Epidermal melanocyte (primary cell): Measurements from ENCODE around the gene MAMDC4.
"Not testable (repeated sequence)": the region's sequence is repeated elsewhere in the genome, so short reads cannot be mapped to it uniquely, and the experiment has no call there.

Experiments used
- DNase-seq: peaks from one replicate; pipeline ENCODE4 v3.0.0; 2011; ENCODE audit warnings: low spot score; ENCODE audit not compliant: insufficient read length

Gene MAMDC4

DNA sequence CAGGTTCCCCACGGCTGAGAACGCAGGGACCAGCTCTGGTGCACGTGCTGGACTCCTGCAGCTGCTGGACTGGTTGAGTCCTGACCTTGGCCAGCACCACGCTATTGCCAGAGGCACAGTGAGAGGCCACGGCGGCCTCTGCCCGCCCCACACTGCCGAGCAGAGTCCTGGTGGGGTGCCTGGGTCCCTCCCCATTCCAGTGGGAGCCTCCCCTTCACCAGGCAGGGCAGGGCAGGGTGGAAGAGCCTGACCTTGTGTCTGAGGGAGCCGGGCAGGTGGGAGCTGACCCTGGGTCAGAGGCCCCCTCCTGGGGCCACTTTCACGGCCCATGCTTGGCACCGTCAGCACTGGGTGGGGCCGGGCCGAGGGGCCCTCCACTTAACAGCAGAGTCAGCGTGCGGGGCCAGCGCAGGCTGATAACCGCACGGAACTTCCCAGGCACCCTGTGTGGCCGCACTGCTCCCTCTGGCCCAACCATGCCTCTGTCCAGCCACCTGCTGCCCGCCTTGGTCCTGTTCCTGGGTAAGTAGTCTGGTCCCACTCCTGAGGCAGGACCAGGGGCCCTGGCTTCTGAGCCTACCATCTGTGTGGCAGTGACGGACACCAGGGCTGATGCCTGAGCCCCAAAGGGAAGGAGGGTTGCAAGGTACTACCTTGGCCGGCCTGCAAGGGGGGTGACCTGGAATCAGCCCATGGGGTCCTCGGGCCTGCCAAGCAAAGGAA, at the start of gene MAMDC4:
Gene MAMDC4, plus strand, starts transcription at position 406 of the 723 bp plus-strand sequence. Its CDS starts 71 bp downstream, at position 477.
- DNase-seq: no peak

DNA sequence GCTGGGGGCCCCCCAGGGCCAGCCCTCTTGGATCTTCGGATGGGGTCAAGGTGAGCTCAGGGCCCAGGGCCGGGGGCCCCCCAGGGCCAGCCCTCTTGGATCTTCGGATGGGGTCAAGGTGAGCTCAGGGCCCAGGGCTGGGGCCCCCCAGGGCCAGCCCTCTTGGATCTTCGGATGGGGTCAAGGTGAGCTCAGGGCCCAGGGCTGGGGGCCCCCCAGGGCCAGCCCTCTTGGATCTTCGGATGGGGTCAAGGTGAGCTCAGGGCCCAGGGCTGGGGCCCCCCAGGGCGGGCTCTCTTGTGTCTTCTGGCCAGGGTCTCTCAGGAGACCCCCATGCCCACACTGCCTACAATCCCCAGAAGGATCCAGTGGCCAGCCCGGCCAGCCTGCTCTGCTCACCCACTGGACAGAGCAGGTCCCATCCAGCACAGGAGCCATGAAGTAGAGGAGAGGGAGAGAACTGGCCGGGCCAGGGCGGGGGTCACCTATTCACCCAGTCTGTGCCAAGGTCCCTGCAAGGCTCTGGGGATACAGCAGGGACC, 49.1 kb upstream of the MAMDC4 start:
- not testable (repeated sequence) for DNase-seq

DNA sequence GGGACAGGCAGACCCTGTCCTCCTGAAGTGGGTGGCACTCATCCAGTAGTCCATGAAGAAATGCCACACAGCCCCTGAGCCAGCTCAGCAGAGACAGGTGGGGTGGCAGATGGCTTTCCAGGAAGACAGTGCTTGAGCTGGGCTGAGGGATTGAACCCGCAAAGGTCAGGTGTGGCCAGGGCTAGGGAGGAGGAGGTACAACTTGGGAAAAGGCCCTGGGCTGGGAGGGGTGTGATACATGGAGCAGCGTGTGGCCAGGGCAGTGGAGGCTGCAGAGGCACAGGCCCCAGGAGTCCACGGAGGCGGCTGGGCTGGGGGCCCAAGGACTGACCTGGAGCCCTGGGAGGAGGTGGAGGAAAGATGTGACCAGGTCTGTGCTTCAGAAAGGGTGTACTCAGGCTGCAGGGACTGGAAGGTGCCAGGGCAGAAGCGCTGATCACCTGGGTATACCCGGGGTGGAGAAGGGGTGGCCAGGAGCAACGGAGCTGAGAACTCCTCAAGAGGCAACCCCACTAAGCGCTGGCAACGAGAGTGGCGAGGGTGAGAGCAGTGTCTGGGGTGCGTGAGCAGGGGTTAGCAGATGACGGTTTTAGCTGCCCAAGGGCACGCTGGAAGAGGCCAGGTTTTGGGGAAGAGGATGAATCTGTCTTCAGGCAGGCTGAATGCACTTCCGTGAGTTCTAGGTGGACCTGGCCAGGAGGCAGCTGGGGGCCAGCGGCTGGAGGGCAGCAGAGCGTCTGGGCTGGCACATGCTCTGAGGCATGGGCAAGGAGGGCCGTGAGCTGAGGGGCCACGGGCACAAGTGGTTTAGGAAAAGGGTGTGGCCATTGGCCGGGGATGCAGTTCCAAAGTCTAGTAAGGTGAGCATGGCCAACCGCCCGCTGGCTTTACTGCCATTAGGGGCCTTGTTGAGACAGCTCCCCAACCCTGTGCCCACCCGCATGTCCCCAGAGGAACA, 48.3 kb upstream of the MAMDC4 start:
- peak; percentile 7 for DNase-seq

GRCh38 chr9:136804509-136805206, 47.5 kb upstream of the MAMDC4 start:
- peak; percentile 1 for DNase-seq

- DNase-seq: no peak
Observed at GRCh38 chr9:136805207-136805740, 46.9 kb upstream of the MAMDC4 start.

- peak; percentile 9 for DNase-seq
Observed at GRCh38 chr9:136806067-136806466, 46.1 kb upstream of the MAMDC4 start.

DNA sequence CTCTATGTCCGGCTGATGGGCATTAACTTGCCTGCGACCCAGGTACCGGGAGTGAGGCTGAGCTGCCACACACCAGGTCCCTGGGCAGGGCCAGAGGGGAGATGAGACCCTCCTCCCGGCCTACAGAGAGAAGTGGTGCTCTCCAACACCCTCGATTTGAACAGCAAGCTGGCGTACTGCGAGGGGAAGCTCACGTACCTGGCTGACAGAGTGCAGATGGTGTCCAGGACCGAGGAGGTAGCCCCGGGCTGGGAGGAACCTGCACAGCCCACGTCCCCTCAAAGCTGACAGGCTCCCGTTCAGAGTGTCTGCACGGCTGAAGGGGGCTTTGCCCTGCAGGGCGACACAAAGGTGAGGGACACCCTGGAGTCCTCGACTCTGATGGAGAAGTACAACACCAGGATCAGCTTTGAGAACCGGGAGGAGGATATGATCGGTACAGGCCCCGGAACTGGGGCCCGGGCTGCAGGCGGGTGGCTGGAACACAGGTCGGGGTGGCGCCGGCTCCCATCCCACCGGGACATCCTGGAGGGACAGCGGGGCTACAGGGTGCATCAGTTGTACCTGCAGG, 45.4 kb upstream of the MAMDC4 start:
- DNase-seq: peak; percentile 14

DNA sequence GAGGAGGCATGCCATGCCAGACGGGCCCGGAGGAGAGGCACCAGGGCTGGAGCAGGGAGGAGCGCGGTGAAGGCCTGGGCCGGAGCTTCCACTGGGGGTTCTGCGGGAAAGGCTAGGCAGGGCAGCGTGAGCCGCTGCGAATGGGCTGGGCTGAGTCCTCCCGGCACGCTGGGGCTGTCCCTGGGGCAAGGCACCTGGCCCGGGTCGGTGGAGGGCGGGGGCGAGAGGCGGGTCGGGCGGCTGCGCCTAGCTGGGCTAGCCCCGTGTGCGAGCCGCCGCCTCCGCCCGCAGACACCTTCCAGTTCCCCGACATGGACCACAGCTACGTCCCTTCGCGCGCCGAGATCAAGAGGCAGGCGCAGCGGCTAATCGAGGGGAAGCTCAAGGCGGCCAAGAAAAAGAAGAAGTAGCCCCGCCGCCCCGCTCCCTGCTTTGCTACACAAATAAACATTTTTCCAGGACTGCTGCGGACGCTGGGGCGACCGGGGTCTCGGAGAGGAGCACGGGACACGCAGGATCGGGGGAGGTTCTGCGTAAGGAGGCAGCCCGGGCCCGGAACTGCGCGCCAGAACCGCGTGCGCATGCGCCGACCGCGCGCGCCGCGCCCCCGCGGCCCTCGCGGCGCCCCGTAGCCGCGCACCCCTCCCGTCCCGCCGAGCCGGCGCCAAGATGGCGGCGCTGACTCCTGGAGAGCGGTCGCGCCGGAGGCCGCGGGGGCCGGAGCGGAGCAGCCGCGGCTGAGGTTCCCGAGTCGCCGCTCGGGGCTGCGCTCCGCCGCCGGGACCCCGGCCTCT, 44.7 kb upstream of the MAMDC4 start, which contains the start of gene RABL6:
Gene RABL6, plus strand, starts transcription at position 668 of the 794 bp plus-strand sequence. CDS start 249 bp downstream, outside the sequence.
- peak; percentile 99 for DNase-seq

DNA sequence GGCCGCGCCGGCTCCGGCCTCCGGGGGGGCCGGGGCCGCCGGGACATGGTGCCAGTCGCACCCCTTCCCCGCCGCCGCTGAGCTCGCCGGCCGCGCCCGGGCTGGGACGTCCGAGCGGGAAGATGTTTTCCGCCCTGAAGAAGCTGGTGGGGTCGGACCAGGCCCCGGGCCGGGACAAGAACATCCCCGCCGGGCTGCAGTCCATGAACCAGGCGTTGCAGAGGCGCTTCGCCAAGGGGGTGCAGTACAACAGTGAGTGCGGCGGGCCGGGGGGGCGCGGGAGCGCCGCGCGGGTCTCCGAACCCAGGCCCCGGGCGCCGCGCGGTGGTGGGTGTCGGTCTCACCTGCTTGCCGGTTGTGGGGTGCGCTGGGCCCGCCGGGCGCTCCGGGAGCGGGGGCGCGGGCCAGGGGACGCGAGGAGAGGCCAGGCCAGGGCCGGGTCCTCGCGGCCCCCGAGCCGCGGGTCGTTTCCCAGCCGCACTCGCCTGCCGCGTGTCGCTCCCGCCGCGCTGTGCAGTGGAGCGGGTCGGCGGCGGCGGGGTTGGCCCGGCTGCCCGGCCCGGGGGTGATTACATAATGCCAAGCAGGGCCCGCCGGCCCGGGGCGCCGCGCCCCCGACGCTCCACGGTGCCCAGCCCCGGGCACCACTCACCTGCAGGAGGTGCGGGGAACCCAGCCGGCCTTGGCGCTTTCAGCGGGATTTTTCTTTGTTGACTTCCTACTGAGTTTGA, 43.9 kb upstream of the MAMDC4 start:
- DNase-seq: no peak

GRCh38 chr9:136808806-136809158, 43.4 kb upstream of the MAMDC4 start:
- DNase-seq: no peak

- DNase-seq: no peak
Observed at GRCh38 chr9:136814725-136815421, 37.3 kb upstream of the MAMDC4 start.

DNA sequence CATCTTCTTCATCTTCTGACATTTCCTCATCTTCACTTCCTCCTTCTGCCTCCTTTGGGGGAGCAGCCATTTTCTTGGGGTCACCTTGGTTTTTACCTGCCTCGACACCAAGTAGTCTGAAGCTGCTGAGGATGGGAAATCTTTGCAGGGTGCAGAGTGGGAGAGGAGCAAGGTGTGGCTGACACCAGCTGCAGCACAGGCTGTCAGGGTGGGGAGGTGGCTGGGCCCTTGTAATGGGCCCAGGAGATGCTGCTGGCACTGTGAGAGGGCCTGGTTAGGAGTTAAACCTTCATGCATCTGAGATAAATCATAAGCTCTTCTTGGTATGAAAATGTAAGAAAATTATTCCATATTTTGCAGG, 36.7 kb upstream of the MAMDC4 start:
- no peak for DNase-seq

DNA sequence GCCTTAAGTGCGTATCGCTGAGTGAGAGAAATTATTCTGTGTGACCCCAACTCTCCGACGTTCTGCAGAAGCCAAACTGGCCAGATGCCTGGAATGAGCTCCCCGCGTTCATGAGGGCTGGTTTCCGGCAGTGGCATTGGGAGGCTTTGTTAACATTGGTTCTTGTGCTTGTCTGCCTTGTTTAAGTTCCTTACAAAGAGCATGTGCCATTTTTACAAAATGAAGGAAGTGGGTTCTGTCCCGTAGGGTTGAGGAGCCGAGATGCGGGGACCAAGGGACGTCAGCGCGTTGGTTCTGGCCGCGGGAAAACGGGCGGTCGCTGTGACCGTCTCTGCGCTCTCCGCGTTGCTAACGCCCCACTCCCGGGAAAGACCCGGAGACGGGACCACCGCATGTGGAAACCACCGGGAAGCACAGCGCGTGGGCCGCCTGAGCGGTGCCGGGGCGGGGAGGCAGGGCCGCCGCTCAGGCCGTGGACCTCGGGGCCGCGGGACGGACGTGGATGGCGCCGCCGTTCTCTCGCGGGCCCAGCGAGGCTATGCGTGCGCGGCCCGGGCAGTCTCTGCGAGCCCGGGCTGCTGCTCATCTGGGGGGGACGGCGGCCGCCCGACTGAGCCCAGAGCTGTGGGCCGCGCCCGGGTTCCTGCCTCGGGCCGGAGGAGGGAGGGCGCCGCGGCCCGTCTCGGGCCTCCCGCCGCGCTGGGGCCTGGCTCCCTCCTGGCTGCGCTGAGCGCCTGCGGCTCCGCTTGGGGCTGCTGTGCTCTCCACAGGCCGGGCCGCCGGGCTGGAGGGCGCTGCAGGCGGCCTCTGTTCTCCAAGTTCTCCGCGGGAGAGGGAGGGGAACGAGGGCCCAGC, 30.9 kb upstream of the MAMDC4 start:
- DNase-seq: no peak

DNA sequence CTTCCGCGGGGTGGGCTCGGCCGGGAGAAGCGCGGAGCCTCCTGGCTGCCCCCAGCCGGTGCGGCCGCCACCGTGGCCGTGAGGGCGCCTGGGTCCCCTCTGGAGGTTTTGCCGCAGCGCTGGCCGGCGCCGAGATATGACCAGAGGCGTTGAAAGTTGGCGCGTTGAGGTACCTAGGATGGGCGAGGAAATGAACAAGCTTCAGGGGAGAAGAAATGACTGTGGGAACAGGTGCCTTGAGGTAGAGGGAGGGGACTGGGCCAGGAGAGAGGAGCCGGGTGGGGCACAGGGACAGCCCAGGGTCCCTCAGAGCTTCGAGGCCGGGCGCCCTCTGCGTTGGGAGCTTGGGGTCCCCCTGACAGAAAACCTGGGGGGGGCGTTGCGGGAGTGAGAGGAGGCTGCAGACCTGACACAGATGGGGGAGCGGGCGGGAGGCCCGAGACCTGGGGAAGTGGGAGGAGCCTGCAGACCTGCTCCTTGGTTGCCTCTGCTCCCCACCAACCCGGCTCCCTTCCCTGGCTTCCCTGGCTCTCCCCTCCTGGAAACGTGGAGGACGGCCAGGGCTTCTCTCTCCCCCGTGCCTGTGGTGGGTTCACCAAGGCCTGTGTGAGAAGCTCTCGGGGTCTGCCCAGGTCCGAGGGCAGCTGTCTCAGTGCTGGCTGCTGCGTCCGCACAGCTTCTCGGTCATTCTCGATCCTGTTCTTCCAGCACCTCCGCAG, 30.2 kb upstream of the MAMDC4 start:
- DNase-seq: no peak

GRCh38 chr9:136823136-136824046, 28.8 kb upstream of the MAMDC4 start:
- no peak for DNase-seq
